ENCODE results near the gene HOXA9.
A peak's percentile ranks its signal among the peaks of the same experiment; 100 is the strongest.

Gene HOXA9

DNA sequence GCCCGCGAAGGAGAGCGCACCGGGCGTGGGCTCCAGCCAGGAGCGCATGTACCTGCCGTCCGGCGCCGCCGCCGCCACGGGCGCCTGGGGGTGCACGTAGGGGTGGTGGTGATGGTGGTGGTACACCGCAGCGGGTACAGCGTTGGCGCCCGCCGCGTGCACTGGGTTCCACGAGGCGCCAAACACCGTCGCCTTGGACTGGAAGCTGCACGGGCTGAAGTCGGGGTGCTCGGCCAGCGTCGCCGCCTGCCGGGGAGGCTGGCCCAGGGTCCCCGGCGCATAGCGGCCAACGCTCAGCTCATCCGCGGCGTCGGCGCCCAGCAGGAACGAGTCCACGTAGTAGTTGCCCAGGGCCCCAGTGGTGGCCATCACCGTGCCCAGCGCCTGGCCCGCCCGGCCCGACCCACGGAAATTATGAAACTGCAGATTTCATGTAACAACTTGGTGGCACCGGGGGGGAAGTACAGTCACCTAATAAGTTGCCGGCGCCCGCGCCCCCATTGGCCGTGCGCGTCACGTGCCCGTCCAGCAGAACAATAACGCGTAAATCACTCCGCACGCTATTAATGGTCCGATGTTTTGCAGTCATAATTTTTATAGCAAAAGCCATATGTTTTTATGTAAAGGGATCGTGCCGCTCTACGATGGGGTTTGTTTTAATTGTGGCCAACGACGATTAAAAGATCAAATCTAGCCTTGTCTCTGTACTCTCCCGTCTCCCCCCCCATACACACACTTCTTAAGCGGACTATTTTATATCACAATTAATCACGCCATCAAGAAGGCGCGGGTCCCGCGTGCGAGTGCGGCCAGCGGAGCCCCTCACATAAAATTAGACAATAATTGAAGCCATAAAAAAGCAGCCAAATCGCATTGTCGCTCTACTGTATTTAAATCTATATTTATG is at the start of gene HOXA9:
TSS of gene HOXA9 (minus strand) at position 449 of the 907 bp plus-strand sequence. CDS start at position 369, 80 bp downstream.
- no peak for DNase-seq (ENCODE audit: low read depth in 2 of 2)

DNA sequence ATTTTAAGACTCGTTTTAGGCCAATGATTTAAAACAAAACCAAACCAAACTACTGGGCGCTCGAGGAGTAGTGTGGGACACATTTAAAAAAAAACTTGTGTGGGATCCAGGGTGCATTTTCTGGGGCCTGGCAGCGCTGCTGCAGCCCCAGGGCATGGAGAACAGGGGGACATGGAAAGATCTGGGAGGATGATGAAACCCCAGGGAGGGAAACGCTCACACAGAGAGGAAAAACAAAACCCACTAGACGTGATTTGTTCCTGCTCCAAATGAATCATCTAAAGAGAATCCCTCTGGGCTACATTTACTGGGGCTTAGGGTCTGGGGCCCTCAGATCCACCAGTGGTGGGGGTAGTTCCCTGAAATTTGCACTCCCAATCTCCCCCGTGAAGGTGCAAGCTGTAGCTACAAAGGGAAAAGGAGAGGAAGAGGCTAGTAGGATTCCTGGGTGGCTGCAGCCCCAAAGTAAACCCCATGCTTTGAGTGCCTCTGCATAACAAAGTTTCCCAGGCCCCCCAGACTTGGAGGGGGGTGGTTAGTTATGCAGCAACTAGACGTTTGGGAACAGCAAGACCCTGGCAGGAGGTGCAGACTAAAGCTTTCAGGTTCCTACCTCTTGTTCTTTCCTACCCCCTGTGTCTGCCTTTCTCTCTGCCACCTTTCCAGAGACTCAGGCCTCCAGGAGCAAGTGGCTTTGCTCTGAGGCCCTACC is 49.1 kb upstream of the HOXA9 start:
- no peak for DNase-seq (ENCODE audit: low read depth in 2 of 2)

DNA sequence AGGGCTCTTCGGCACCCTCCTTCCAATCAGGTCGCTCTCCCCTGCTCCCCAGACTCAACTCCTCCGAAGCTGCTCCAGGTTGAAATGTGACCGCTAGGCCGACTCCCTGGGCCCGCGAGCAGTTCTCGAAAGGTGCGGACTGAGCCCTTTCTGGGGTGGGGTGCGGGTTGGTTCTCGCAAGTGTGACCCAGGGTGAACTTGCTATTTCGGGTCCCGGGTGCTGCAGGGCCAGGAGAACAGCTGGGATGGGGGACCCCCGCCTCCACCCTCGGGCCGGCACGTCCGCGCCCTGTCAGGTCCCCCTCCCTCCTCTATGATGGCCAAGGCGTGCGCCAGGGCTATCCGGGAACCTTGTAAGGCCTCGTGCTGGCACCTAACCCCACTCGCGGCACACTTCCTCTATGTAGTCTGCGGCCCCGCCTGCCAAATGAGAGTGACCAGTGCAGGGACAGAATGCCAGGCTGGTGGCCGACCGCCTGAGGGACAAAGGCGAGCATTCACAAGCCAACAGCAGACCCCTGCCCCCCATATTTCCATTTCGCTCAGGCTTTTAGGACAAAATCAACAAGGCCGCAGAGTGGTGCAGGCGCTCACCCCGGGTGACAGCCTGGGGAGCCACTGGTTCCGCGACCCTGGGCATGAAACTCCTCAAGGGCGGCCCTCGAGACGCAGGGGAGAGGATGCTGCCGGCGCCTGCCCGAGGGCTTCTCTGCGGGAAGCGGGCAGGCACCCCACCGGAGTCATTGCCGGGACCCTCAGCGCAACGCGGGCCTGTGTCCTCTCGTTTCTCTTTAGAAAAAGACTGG is 48.3 kb upstream of the HOXA9 start:
- DNase-seq (ENCODE audit: low read depth in 2 of 2) = no peak

DNA sequence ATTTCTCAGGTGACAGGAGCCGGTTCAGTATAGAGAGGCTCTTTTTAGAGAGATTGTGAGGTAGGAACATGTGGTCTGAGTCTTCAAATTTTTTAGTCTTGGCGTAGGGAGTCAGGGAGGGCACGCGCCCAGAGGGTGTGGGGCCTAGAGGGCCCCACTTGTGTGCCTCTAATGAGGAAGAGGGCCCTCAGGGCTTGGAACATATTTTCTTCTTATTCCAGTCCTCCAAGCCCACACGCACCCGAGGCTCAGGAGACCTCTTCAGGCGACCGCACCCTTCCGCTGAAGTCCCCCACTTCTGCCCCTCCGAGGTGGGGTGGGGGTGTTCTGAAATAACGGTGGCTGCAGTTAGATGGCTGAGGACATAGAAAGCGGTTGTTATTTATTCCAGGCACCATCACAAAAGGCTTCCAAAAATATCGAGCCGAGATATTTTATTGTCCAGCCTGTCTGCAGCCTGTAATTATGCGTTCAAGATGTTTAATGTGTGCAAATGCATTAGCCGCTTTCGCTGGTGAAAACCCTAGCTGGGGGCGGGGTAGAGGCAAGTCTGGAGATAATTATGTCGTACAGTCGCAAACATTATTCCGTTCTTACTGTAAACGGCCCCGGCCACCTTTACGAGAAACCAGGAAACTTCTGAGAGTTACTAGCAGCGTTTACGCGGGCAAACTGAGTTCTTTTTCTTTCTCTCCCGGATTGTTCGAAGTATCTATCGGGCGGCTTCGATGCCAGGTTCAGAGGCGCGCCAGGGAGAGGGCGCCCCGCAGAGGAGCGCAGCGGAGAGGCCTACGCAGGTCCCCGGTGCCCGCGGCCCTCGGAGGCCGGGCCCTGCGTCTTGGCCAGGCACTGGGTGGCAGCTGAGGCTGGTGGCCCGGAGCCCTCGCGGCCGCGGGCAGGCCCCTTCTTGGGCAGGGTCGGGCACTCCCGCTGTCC is 47.4 kb upstream of the HOXA9 start:
- no peak for DNase-seq (ENCODE audit: low read depth in 2 of 2)

DNA sequence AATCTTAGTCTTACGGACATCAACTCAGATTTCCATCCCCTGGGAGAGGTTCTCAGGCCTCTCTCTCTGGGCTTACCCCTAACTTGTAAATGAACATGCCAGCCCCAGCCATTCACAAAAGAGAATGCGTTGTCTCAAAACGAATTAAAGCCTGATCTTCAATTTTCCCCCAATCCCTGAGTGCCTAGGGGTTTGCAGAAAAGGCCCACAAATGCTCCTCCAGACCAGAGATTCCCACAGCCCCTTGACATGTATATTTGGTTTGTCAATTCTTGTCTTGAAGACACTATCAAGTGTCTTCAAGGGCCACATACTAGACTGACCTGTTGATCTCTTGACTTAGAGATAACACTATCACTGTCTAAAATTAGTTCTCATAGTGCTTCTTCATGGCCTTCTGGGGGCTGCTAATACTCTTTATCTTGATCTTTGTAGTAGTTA is 46.4 kb upstream of the HOXA9 start:
- no peak for DNase-seq (ENCODE audit: low read depth in 2 of 2)

DNA sequence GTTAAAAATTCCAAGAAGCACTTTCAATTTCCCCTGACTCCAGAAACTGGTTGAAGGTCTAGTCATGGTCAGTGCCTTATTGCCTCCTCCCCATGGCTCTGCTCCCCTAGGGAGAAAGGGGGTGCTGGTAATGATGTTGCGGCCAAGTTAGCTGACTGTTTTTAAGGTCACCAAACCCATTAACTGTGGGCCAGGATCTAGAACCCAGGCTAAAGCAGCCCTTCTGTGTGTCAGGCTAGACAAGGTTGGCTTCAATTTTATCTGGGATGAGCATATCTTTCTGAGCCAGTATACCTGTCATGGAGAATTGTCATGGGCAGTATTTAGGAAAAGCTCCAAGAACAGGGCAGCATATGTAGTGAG is 45.7 kb upstream of the HOXA9 start:
- no peak for DNase-seq (ENCODE audit: low read depth in 2 of 2)

DNA sequence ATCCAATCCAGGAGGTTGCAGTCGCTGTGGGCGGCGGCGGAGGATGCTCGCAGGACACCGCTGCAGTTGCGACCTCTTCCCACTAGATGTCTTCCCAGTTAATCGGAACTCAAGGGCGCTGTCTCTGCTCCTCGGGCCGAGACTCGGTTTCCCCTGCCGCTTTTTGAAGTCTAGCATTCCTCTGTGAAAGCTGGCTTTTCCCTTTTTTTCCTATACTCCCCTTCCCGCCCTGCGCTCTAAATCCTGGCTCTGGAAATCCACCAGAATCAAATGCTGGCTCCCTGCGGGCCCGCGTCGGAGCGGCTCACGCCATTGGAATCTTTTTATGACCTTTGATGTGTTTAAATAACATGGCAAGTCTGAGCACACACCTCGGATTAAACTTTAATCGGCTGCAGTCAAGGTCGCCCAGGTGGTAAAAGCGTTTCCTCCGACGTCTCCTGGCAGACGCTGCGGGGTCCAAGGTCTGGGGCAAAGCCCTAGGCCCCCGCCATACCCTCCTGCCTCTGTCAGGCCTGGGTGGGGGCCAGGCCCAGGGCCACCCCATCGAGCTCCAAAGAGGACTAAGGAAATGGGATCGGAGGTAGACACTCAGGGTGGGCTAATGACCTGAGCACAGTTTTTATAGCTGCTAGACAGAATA is 45.2 kb upstream of the HOXA9 start:
- peak in 1 of 2 donors; percentile 16 for DNase-seq (ENCODE audit: low read depth in 2 of 2)

DNA sequence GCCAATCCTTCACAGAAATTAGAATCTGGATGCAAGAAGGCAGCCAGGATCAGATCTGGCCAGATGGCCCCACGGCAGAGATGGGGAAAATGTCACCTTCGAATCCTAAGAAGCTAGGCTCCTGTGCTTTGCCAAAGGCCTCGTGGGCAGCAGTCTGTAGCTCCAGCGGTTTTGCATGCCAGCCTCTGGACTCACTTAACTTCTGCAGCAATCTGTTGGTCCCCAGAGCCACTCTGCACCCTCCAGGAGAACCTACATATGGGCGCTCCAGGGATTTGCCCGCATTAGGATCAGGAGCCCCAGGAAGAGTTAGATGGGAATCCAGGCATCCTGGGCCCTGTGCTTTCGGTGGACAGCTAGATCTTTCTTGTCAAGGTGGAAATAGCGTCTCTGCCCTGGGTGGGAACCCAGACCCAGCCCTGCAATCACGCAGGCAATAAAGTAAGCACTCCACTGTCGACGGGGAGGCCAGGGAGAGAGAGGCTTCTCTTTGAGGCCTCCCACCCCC is 44.6 kb upstream of the HOXA9 start:
- DNase-seq (ENCODE audit: low read depth in 2 of 2) = no peak

DNA sequence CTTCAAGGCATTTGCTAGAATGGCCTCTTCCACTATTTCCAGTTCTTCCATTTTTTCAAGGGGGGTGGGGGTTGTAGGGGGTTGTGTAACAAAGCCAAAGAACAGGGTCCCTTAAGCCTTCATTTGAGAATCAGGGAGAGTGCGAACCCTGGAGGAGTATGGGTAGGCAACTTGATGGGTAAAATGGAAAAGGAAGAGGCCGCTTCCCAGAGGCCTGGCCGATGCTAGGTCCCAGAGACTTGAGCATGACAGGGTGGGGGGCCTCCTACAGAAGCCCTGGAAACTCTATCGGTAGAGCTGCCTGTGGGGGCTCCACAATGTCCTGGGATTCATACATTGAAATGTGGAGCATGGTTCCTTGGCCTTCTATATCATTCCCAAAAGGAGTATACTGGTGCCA is 43.7 kb upstream of the HOXA9 start:
- DNase-seq (ENCODE audit: low read depth in 2 of 2) = no peak

DNA sequence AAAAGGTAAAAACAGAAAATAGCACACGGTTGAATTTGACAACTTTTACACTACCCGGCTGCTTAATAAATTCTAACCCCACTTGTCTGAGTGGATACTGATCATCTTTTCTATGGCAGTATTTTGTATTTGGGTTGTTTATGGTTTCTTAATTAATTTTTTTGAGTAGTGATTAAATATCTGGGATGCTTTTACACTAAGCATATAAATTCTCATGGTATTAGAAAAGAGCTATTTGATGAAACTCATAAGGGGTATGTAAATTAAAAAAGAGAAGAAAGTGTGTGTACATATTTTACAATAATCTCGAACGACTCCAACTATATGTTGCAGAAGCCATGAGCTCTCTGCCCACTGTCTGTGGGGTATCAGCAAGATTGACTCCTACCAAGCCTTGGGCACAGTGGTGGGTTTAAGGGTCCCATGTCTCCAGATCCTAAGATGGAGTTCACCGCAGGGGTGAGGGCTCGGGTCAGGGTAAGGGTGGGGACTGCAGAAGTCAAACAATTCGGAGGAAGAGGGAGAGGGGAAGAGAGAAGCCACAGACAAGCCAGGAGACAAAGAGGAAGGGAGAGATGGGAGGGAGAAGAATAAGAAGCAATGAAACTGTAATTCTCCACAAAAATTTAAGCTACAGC is 42.1 kb upstream of the HOXA9 start:
- no peak for DNase-seq (ENCODE audit: low read depth in 2 of 2)

DNA sequence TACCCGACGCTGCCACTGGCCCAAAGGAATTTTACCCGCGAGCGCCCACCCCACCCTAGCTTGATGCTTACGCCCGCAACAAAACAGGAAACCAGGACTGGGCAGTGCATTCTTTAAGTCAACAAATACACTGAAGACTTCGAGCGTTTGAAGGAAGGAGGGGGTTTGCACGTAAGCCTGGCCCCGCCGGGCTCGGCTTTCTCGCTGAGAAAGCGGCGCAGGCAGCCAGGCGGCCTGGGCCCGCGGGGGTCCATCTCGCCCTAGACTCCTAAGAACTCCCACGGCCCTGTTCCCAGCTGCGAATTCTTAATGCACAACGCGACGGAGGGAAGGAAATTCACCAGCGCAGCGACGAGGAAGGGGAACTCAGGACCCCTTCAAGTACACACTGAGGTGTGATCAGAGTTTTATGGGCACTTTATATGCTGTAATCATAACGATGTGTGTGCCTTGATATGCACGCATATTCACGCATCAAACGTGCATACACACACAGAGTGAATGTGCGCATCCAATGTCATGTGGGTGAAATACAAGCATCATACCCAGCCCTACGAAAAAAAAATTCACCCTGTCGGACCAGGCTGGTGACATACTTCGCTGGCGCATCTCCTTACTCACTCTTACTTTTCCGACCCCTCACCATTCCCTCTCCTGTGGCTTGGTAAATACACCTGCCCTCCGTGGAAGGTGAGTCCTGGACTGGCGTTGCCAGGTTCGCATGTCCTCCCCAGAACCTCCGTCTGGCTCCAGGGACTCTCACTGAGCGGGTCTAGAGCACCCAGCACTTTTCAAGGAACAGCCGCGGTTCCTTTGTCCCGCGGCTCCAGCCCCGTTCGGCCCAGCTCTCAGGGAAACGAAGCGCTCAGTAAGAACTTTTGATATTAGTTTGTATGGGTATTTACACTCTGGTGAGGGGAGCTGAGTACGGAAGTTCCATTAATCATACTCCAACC is 40.3 kb upstream of the HOXA9 start:
- no peak for DNase-seq (ENCODE audit: low read depth in 2 of 2)

DNA sequence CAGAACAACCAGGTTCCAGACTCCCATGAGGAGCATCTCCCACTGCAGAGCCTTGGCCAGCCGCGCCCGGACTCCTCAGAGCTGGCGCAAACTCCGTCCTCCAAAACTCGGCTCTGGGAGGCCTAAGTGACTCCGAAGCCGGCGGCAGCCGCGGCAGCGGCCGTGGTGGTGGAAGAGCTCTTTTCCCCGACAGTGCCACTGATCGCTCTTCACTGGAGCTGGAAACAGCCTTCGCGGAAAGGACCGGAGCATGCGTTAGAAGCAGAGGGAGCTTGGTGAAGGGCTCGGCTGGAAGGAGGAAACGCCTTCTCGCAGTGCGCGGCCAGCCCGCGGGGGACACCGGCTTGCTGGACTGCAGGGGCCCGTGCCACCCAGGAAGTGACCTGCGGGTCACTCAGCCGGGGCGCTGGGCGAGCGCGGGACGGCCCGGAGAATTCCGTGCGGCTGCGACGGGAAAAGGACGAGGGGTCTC is 39.5 kb upstream of the HOXA9 start:
- DNase-seq (ENCODE audit: low read depth in 2 of 2) = no peak

DNA sequence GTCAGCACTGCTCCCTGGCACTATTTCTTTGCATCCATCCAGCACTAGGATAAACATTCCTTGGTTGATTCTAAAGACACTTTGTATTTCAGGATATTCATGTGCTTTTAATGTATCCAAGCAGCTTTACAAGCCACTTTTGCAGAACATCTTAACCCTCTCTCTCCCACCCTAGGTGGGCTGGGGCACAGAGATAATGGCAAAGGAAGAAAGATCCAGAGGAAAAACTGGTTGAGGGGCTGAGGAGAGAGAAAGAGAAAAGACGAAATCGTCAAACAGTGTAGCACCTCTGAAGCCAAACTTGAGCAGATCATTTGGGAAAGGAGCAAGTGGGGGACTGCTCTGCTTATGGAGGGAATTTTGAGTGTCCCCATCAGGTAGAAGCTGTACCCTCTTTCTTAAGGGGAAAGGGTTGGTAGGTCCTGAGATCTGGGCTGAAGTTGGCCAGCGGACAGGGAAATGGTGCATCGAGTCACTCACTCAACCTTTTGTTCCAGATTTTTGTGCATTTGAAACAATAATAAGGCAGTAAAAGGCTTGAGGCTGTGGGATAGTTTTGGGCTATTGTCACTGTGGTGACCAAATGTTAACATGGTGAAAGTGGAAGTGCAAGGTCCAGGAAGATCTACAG is 38.7 kb upstream of the HOXA9 start:
- DNase-seq (ENCODE audit: low read depth in 2 of 2) = no peak

DNA sequence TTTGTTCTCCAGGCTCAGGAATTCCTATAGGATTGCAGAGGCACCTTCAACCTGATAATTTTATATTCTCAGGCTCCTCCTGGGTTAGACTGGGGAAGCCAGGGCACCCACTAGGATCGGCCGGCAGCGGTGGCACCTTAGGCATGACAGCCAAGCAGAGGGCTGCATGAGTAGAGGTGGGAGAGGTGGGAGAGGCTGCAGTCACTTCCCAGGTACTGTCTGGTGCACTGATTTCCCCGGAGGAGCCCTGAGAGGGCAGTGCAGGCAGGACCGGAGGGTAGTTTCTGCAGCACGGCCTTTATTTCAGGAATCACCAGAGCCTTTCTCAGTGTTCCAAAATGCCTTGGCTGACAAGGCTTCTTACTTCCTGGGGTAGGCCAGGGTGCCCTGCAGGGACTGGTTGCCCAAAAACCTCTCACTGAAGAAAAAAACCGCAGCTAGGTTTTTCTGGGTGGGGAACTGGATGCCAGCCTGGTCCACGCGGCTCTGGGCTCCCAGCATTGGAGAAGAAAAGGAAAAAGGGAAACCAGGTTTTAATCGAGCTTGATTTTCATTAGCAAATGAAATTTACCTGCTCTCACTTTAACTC is 38.1 kb upstream of the HOXA9 start:
- no peak for DNase-seq (ENCODE audit: low read depth in 2 of 2)

DNA sequence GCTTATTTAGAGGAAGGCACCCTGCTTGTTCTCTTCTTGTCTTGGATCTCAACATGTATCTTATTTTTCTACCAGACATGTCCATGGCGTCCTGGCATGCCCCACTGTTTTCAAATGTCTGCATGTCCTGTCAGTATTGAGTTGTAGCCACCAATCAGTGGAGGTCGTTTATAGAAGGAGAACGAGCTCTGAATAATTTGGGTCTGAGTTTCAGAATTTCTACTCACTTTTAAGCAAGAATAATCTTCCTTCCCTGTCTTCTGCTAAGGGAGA is 37.5 kb upstream of the HOXA9 start:
- no peak for DNase-seq (ENCODE audit: low read depth in 2 of 2)

DNA sequence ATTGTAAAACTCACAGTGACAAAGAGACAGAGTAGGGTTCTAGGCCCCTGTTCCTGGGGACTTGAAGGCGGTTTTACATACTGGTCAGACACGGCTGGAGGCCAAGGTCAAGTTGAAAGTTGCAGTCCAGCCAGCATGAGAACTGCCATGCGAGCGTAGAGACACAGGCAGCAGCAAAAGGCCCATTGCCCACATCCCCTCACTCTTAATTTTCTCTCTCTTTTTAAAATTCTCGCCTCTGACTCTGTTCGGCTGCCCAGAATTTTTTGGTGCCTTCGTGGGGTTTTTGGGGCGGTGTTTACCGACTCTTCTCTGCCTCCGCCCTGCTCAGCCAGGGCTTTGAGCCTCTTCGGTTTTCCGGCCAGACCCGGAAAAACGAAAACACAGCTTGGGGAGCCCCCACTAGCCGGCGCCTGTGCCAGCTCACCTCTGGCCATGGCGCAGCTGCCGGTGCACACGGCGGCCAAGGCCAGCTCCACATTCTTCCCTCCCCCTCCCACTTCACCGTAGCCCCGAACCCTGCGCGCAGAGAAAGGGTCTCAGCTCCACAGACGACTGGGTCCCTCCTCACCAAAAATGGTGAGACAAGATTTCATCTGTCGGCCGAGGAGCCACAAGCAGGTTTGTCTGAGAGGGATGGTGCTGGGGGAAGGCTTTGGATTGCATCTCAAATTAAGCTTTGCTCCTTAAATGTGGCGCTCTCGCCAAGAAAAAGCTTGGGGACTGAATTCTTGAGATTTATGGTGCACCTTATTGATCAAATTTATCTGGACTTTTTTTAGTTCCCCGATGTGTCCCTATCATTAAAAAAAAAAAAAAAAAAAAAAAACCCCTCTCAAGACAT is 36.9 kb upstream of the HOXA9 start:
- DNase-seq (ENCODE audit: low read depth in 2 of 2) = no peak

DNA sequence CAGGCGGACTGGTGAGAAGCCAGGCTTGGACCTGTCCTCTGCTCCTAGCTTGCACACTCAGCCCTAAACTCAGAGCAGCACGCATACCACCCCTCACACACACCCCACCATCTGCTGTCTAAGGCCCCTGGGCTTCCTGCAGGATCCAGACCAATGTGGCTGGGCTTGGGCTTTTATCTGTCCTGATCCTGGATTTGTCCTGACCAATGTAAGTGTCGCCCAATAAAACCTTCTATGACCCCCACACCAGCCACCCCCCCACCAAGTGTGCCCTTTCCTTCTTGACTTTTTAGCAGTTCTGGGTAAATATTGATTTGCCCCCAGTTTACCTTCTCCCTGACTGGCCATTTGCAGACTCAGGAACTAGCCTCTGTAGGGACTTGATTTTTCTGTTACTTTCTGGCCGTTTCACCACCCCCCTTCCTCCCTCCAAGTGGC is 36.3 kb upstream of the HOXA9 start:
- DNase-seq (ENCODE audit: low read depth in 2 of 2) = no peak

Data from stimulated activated CD8-positive, alpha-beta memory T cell treated with anti-CD3 and anti-CD28 coated beads, Interleukin-7, amount 100 ng/mL, for 1 hour (primary cell).